Neural cell (in vitro differentiated cells): ENCODE results near the gene ATP5F1D.

Experiments
- CTCF ChIP-seq: fragments of 450-650 bp; IDR thresholded peaks from 2 replicates; pipeline ENCODE4 v1.5.1; 2014; ENCODE audit warnings: antibody characterized with exemption, mild to moderate bottlenecking, moderate library complexity; ENCODE audit not compliant: poor library complexity, severe bottlenecking
- EP300 ChIP-seq: fragments of 450-650 bp; conservative IDR thresholded peaks from 2 replicates; pipeline ENCODE4 v1.6.1; 2014; ENCODE audit warnings: antibody characterized with exemption, mild to moderate bottlenecking, moderate library complexity; ENCODE audit not compliant: poor library complexity, severe bottlenecking
- EZH2 ChIP-seq: fragments of 200-600, 300-800 bp; shearing (Covaris generic), sonication (generic); IDR thresholded peaks from 2 replicates; pipeline ENCODE4 v1.6.1; 2014; ENCODE audit warnings: antibody characterized with exemption, low read length, borderline replicate concordance, mild to moderate bottlenecking; ENCODE audit not compliant: insufficient read depth, poor library complexity, severe bottlenecking
- MXI1 ChIP-seq: fragments of 450-650 bp; conservative IDR thresholded peaks from 2 replicates; pipeline ENCODE4 v1.6.1; 2014; ENCODE audit warnings: antibody characterized with exemption, mild to moderate bottlenecking; ENCODE audit not compliant: poor library complexity, severe bottlenecking
- POLR2AphosphoS5 ChIP-seq: IDR thresholded peaks from 2 replicates; pipeline ENCODE4 v1.6.1; 2012
- RAD21 ChIP-seq: fragments of 450-650 bp; conservative IDR thresholded peaks from 2 replicates; pipeline ENCODE4 v1.6.1; 2014; ENCODE audit warnings: antibody characterized with exemption, mild to moderate bottlenecking, moderate library complexity
- REST ChIP-seq: IDR thresholded peaks from 2 replicates; pipeline ENCODE4 v1.6.1; 2012; ENCODE audit warnings: borderline replicate concordance
- SMC3 ChIP-seq: fragments of 450-650 bp; conservative IDR thresholded peaks from 2 replicates; pipeline ENCODE4 v1.6.1; 2014; ENCODE audit warnings: antibody characterized with exemption, mild to moderate bottlenecking, moderate library complexity; ENCODE audit not compliant: poor library complexity
- TAF1 ChIP-seq: IDR thresholded peaks from 2 replicates; pipeline ENCODE4 v1.6.1; 2012; ENCODE audit warnings: low read depth

- TF ChIP-seq CTCF (no peak), RAD21 (no peak), REST (no peak), POLR2AphosphoS5 (peak; percentile 22), EP300 (no peak), EZH2 (no peak), TAF1 (no peak), SMC3 (no peak), MXI1 (no peak)
These were observed 18.6 kb downstream of the ATP5F1D start for GRCh38 chr19:1259876-1260748.
